HG02840 (cell line): ENCODE measurements around the gene DENND6B.
A peak's percentile ranks its signal among the peaks of the same experiment; 100 is the strongest.

Experiments
- ATAC-seq: cut with Tn5 transposase; IDR thresholded peaks from one replicate; pipeline ENCODE4 v1.9.1; 2021; ENCODE audit warnings: mild to moderate bottlenecking, moderate library complexity, moderate number of reproducible peaks; ENCODE audit not compliant: unreplicated experiment, low FRiP score

DENND6B gene

GRCh38 chr22:50260801-50261614 lies 65.8 kb downstream of the DENND6B start:
- peak; percentile 27 for ATAC-seq

- no peak for ATAC-seq
Observed at GRCh38 chr22:50260434-50260800, 66.4 kb downstream of the DENND6B start.

DNA sequence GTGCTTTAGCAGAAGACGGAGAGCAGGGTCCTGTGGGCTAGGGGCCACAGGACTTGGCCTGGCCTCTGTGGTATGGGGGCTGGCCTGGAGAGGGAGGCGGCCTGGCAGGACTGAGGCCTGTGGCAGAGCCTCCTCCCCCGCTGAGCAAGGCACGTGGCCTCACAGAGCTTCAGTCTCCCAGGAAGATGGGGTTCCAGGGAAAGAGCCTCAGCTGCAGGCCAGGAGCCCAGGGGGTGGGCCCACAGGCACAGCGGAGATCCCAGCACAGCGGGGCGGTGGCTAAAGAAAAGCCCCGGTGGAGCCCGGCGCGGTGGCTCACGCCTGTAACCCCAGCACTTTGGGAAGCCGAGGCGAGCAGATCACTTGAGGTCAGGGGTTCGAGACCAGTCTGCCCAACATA lies 67.5 kb downstream of the DENND6B start:
- ATAC-seq, result no peak
